ENCODE data around the gene RNF157.

- TF ChIP-seq POLR2A (IDR thresholded peaks at IDR 0.05) (no peak), CTCF (IDR thresholded peaks at IDR 0.05) (no peak)
These were observed 91.1 kb downstream of the RNF157 start for GRCh38 chr17:76149214-76149613.

Data from heart left ventricle (tissue), 13 donors.